GM23248 (cell line): Measurements from ENCODE around the gene GULP1. TPM values are rescaled to one million over a fixed set of nuclear protein-coding genes. Genes with fewer than 3 reads are reported as not detected.
A peak's percentile ranks its signal among the peaks of the same experiment; 100 is the strongest.

Source experiments
- DNase-seq: peaks from one replicate; pipeline ENCODE4 v3.0.0-alpha.2; 2015
- H2AFZ ChIP-seq: fragments of 200-600 bp; sonication (generic); 2 replicates; pipeline ENCODE4 v1.6.1; 2016; ENCODE audit warnings: antibody characterized with exemption
- H3F3A ChIP-seq: fragments of 200-600 bp; sonication (generic); 2 replicates; pipeline ENCODE4 v1.6.1; 2016; ENCODE audit warnings: mild to moderate bottlenecking, antibody characterized with exemption, mixed run types; ENCODE audit not compliant: insufficient read depth
- H3K27ac ChIP-seq: fragments of 200-600 bp; sonication (generic); 2 replicates; pipeline ENCODE4 v1.5.1; 2016; ENCODE audit warnings: mild to moderate bottlenecking
- H3K27me3 ChIP-seq: fragments of 200-600 bp; sonication (generic); replicated peaks from 2 replicates; pipeline ENCODE4 v1.6.1; 2016; ENCODE audit warnings: mild to moderate bottlenecking; ENCODE audit not compliant: insufficient read depth
- H3K36me3 ChIP-seq: fragments of 200-600 bp; sonication (generic); 2 replicates; pipeline ENCODE4 v1.6.1; 2016; ENCODE audit warnings: low read depth, mild to moderate bottlenecking
- H3K4me1 ChIP-seq: fragments of 200-600 bp; sonication (generic); 2 replicates; pipeline ENCODE4 v1.6.1; 2016; ENCODE audit warnings: mild to moderate bottlenecking; ENCODE audit not compliant: insufficient read depth
- H3K4me2 ChIP-seq: fragments of 200-600 bp; sonication (generic); one replicate; pipeline ENCODE4 v1.6.1; 2016; ENCODE audit warnings: mild to moderate bottlenecking; ENCODE audit not compliant: unreplicated experiment
- H3K4me3 ChIP-seq: fragments of 200-600 bp; sonication (generic); 2 replicates; pipeline ENCODE4 v1.5.1; 2016; ENCODE audit warnings: mild to moderate bottlenecking
- H3K79me2 ChIP-seq: fragments of 200-600 bp; sonication (generic); 2 replicates; pipeline ENCODE4 v1.6.1; 2016; ENCODE audit warnings: mild to moderate bottlenecking; ENCODE audit not compliant: insufficient read depth
- H3K9ac ChIP-seq: fragments of 200-600 bp; sonication (generic); 2 replicates; pipeline ENCODE4 v1.6.1; 2016; ENCODE audit warnings: mild to moderate bottlenecking
- H3K9me2 ChIP-seq: fragments of 200-600 bp; sonication (generic); 2 replicates; pipeline ENCODE4 v1.6.1; 2016; ENCODE audit warnings: mixed run types, mild to moderate bottlenecking, moderate library complexity; ENCODE audit not compliant: insufficient read depth
- H3K9me3 ChIP-seq: fragments of 200-600 bp; sonication (generic); one replicate; pipeline ENCODE4 v1.6.1; 2017; ENCODE audit warnings: low read depth
- H4K20me1 ChIP-seq: fragments of 200-600 bp; sonication (generic); 2 replicates; pipeline ENCODE4 v1.6.0; 2016; ENCODE audit not compliant: insufficient read depth
- EZH2 ChIP-seq: fragments of 200-600 bp; sonication (generic); IDR thresholded peaks from 2 replicates; pipeline ENCODE4 v1.6.1; 2018; ENCODE audit warnings: antibody characterized with exemption, mild to moderate bottlenecking; ENCODE audit not compliant: insufficient read depth, poor library complexity, severe bottlenecking
- EZH2phosphoT487 ChIP-seq: fragments of 200-600 bp; sonication (generic); IDR thresholded peaks from 2 replicates; pipeline ENCODE4 v1.6.1; 2018; ENCODE audit warnings: antibody characterized with exemption, moderate library complexity, mild to moderate bottlenecking, low read depth; ENCODE audit not compliant: insufficient read depth
- WGBS, 2 experiments: methylation state at CpG; one replicate each; pipeline ENCODE4 v1.1.6; 2015 to 2017; ENCODE audit warnings: low lambda C conversion rate in 2 of 2, low coverage in 1 of 2; ENCODE audit errors: missing lambda C conversion rate in 2 of 2; 5-methylcytosine and 5-hydroxymethylcytosine counted together
- in situ Hi-C: fragments of 300-500 bp; cut with MboI; formaldehyde crosslinking; loops from 2 replicates; pipeline ENCODE4 v1.15.0; 2020
- polyA plus RNA-seq: library from polyadenylated mRNA; unstranded; fragments of >200 nt; fragmentation: Nextera tagmentation; extraction: Ambion mirVana; gene quantifications from 2 replicates; pipeline ENCODE4 v1.2.1, GENCODE V29; 2016
- total RNA-seq: library from RNA; depleted of rRNA; stranded (reverse); fragments of >200 nt; shearing (Covaris generic); gene quantifications from 2 replicates; pipeline ENCODE4 v1.2.3, GENCODE V29; 2014

GULP1 gene
- total and polyA plus RNA-seq, 2 experiments from 2014 or later: 6.1 to 11.9 TPM

DNA sequence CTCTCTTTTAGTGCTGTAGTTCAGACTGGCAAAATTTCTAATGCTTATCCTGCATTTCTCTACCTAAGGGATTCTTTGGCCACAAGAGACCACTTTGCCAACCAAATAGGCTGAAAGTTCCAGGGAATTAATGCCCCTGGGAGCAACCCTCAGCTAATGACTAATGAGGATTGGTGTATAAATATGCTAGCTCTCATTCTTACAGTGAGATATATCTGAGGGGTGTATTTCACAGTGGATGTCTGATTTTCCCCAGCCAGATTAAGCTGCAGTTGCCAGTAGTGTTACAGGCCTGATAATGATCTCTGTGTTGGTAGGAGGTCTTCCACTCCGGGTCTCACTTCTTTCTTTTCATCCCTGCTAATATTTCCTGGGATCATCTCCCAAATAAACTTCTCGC is 90.4 kb downstream of the GULP1 start:
- H3K27ac ChIP-seq: no peak overlapping the region
- in situ Hi-C loops: no loop called here
- H3K36me3 ChIP-seq: no peaks in the 10 kb centered on the region
- no peak for TF ChIP-seq EZH2phosphoT487
- no peak for TF ChIP-seq EZH2
- H2AFZ ChIP-seq: no peak overlapping the region
- H3F3A ChIP-seq: no peaks in the 10 kb centered on the region
- H4K20me1 ChIP-seq: no peaks in the 10 kb centered on the region
- peak overlapping the region; percentile 31 for H3K4me2 ChIP-seq
- DNase-seq: peak; percentile 32
- H3K79me2 ChIP-seq: no peaks in the 10 kb centered on the region
- H3K9ac ChIP-seq: no peak overlapping the region
- H3K4me3 ChIP-seq: no peak overlapping the region
- WGBS, 2 experiments: 71 to 78% methylated on average over 2 of the region's 2 CpGs
- H3K27me3 ChIP-seq: no peaks in the 10 kb centered on the region
- H3K4me1 ChIP-seq: peaks cover 15% of the 10 kb centered on the region
- H3K9me2 ChIP-seq: no peaks in the 10 kb centered on the region
- no peaks in the 10 kb centered on the region for H3K9me3 ChIP-seq

DNA sequence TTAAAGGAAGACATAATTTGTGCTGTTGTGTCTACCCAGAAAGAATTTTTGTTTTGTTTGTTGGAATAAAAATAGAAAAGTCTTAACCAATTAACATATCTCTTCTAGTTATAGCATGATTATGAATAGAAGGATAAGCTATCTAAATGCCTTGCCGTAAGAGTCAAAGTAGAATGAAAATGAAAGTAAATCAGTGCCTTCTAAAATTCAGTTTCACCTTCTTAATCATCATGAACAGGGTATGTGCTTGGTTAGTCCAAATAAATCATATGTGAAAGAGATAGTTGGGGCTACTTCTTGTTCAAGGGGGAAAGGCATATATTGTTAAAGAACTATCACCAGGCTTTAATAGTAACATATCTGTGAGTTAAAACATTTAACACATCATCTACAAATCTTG is 91.5 kb downstream of the GULP1 start:
- in situ Hi-C loops: no loop called here
- WGBS, 2 experiments: 94 to 96% methylated on average over 1 of the region's 1 CpG
- Histone ChIP-seq H3K9ac (no peak overlapping the region), H3K36me3 (no peaks in the 10 kb centered on the region), H3K27ac (no peak overlapping the region), H3K79me2 (no peaks in the 10 kb centered on the region), H3K9me3 (no peaks in the 10 kb centered on the region), H3K4me1 (peaks cover 15% of the 10 kb centered on the region), H3K4me3 (no peak overlapping the region), H3F3A (no peaks in the 10 kb centered on the region), H3K4me2 (no peak overlapping the region), H4K20me1 (no peaks in the 10 kb centered on the region), H2AFZ (no peak overlapping the region), H3K9me2 (no peaks in the 10 kb centered on the region), H3K27me3 (no peaks in the 10 kb centered on the region)
- no peak for DNase-seq
- TF ChIP-seq EZH2 (no peak), EZH2phosphoT487 (no peak)

DNA sequence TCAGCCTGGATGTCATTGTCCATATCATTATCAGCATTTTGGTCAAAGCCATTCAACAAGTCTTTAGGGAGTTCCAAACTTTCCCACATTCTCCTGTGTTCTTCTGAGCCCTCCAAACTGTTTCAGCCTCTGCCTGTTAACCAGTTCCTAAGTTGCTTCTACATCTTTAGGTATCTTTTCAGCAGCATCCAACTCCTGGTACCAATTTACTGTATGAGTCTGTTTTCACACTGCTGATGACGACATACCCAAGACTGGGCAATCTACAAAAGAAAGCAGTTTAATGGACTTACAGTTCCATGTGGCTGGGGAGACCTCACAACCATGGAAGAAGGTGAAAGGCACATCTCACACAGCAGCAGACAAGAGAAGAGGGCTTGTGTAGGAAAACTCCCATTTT is 94.2 kb downstream of the GULP1 start:
- H3K9ac ChIP-seq: no peak overlapping the region
- H3K4me1 ChIP-seq: peaks cover 15% of the 10 kb centered on the region
- no peak overlapping the region for H2AFZ ChIP-seq
- no peak overlapping the region for H3K27ac ChIP-seq
- H4K20me1 ChIP-seq: no peaks in the 10 kb centered on the region
- WGBS, 2 experiments: 77 to 86% methylated on average over 1 of the region's 1 CpG
- no peak for TF ChIP-seq EZH2phosphoT487
- TF ChIP-seq EZH2: no peak
- no peaks in the 10 kb centered on the region for H3F3A ChIP-seq
- H3K9me2 ChIP-seq: no peaks in the 10 kb centered on the region
- H3K4me3 ChIP-seq: no peak overlapping the region
- H3K36me3 ChIP-seq: no peaks in the 10 kb centered on the region
- no peak overlapping the region for H3K4me2 ChIP-seq
- H3K79me2 ChIP-seq: no peaks in the 10 kb centered on the region
- DNase-seq: no peak
- H3K27me3 ChIP-seq: no peaks in the 10 kb centered on the region
- in situ Hi-C loops: no loop called here
- H3K9me3 ChIP-seq: no peaks in the 10 kb centered on the region

DNA sequence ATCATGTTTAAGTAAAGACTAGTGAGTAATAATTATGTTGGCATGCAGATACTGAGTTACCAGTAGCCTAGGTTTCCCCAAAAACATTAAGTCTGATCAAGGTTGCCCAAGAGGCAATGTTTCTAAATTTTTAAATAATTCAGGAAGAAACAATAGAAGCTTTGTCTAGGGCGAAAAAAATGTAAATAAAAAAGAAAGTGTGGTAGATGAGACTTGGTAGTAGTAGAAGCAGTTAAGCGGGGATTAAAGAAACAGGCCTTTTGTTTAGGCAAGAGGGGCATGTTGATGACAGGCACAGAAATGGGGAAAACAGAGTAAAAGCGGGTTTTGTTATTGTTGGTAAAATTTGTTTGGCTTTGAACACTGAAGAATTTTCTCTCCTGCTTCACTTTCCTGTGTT is 97.2 kb downstream of the GULP1 start:
- H3K4me2 ChIP-seq: no peak overlapping the region
- no peaks in the 10 kb centered on the region for H3K9me3 ChIP-seq
- no peaks in the 10 kb centered on the region for H4K20me1 ChIP-seq
- no peaks in the 10 kb centered on the region for H3K9me2 ChIP-seq
- no peaks in the 10 kb centered on the region for H3K36me3 ChIP-seq
- 89 to 90% methylated on average over 3 of the region's 3 CpGs for WGBS, 2 experiments
- DNase-seq: no peak
- H3K4me3 ChIP-seq: no peak overlapping the region
- H3K27me3 ChIP-seq: no peaks in the 10 kb centered on the region
- no peaks in the 10 kb centered on the region for H3K4me1 ChIP-seq
- no peaks in the 10 kb centered on the region for H3K79me2 ChIP-seq
- TF ChIP-seq EZH2 (no peak), EZH2phosphoT487 (no peak)
- no peak overlapping the region for H3K9ac ChIP-seq
- in situ Hi-C loops: no loop called here
- no peaks in the 10 kb centered on the region for H3F3A ChIP-seq
- H3K27ac ChIP-seq: no peak overlapping the region
- H2AFZ ChIP-seq: no peak overlapping the region

DNA sequence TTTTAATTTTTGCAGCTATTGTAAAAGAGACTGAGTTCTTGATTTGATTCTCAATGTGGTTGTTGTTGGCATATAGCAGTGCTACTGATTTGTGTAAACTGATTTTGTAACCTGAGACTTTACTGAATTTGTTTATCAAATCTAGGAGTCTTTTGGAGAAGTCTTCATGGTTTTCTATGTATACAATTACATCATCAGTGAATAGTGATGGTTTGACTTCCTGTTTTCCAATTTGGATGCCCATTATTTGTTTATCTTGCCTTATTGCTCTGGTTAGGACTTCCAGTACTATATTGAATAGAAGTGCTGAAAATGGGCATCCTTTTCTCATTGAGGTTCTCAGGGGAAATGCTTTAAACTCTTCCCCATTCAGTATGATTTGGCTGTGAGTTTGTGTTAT is 99.7 kb downstream of the GULP1 start:
- Histone ChIP-seq H3K27me3 (no peaks in the 10 kb centered on the region), H3F3A (no peaks in the 10 kb centered on the region), H3K79me2 (no peaks in the 10 kb centered on the region), H3K27ac (no peak overlapping the region), H4K20me1 (no peaks in the 10 kb centered on the region), H3K4me1 (no peaks in the 10 kb centered on the region), H3K36me3 (no peaks in the 10 kb centered on the region), H3K9me2 (no peaks in the 10 kb centered on the region), H2AFZ (no peak overlapping the region), H3K9me3 (no peaks in the 10 kb centered on the region), H3K4me3 (no peak overlapping the region), H3K9ac (no peak overlapping the region), H3K4me2 (no peak overlapping the region)
- DNase-seq: no peak
- no peak for TF ChIP-seq EZH2phosphoT487
- TF ChIP-seq EZH2: no peak
- in situ Hi-C loops: no loop called here
